SK-N-SH (cell line): Measurements from ENCODE around the gene TBC1D8. TPM values are rescaled to one million over a fixed set of nuclear protein-coding genes. Genes with fewer than 3 reads are reported as not detected.
A peak's percentile ranks its signal among the peaks of the same experiment; 100 is the strongest.

Source experiments
- CTCF ChIA-PET: fragments of 300-600, 350-600 bp; formaldehyde crosslinking; extraction: SDS; loops from one replicate; lab custom pipeline; 2021; lab: Yijun Ruan, JAX
- POLR2A ChIA-PET: fragments of 350-600 bp; sonication (Branson Sonifier 250); formaldehyde crosslinking; extraction: SDS; loops from one replicate; lab custom pipeline; 2020; ENCODE audit warnings: antibody characterized with exemption, inconsistent platforms; lab: Yijun Ruan, JAX
- DNase-seq: peaks from one replicate; pipeline ENCODE4 v3.0.0; 2012
- H2AFZ ChIP-seq: fragments of 200-600 bp; sonication (generic); 2 replicates; pipeline ENCODE4 v1.8.1; 2016; ENCODE audit warnings: antibody characterized with exemption, mild to moderate bottlenecking, low read depth
- H3F3A ChIP-seq: fragments of 200-600 bp; sonication (generic); replicated peaks from 2 replicates; pipeline ENCODE3; 2016; ENCODE audit warnings: antibody characterized with exemption, mild to moderate bottlenecking; ENCODE audit not compliant: insufficient read depth
- H3K27ac ChIP-seq, 2 experiments: fragments of 200-500 bp in 1 of 2; fragments of 200-600 bp in 1 of 2; sonication (Bioruptor generic) in 1 of 2; sonication (generic), shearing (Covaris generic) in 1 of 2; 2 replicates each; pipeline versions ENCODE4 v1.5.1 to v1.6.1; 2014 to 2016; ENCODE audit warnings: low read depth in 2 of 2, inconsistent platforms in 1 of 2, low read length in 1 of 2, mild to moderate bottlenecking in 1 of 2, mixed read lengths in 1 of 2
- H3K27me3 ChIP-seq: fragments of 200-600 bp; sonication (generic), shearing (Covaris generic); 2 replicates; pipeline ENCODE4 v1.6.1; 2016; ENCODE audit warnings: mixed run types; ENCODE audit not compliant: insufficient read depth
- H3K36me3 ChIP-seq, 2 experiments: fragments of 200-500 bp in 1 of 2; fragments of 200-600 bp in 1 of 2; sonication (Bioruptor generic) in 1 of 2; sonication (generic) in 1 of 2; replicated peaks in 1 of 2; 2 replicates each; pipeline versions ENCODE3 to v1.5.1; 2014 to 2016; ENCODE audit warnings: low read length in 1 of 2, mild to moderate bottlenecking in 1 of 2; ENCODE audit not compliant: insufficient read depth in 2 of 2, control insufficient read depth in 1 of 2
- H3K4me1 ChIP-seq, 2 experiments: fragments of 200-500 bp in 1 of 2; fragments of 200-600 bp in 1 of 2; sonication (Bioruptor generic) in 1 of 2; sonication (generic), shearing (Covaris generic) in 1 of 2; 2 replicates each; pipeline versions ENCODE4 v1.5.1 to v1.6.1; 2014 to 2016; ENCODE audit warnings: low read depth in 1 of 2, low read length in 1 of 2, mixed run types in 1 of 2; ENCODE audit not compliant: insufficient read depth in 2 of 2, control insufficient read depth in 1 of 2
- H3K4me2 ChIP-seq: fragments of 200-600 bp; sonication (generic), shearing (Covaris generic); 2 replicates; pipeline ENCODE4 v1.6.1; 2017; ENCODE audit warnings: mixed run types
- H3K4me3 ChIP-seq, 2 experiments: fragments of 200-500 bp in 1 of 2; fragments of 200-600 bp in 1 of 2; sonication (Bioruptor generic) in 1 of 2; sonication (generic), shearing (Covaris generic) in 1 of 2; 2 replicates each; pipeline versions ENCODE4 v1.5.1 to v1.8.1; 2014 to 2016; ENCODE audit warnings: low read depth in 2 of 2, inconsistent platforms in 1 of 2, low read length in 1 of 2, mild to moderate bottlenecking in 1 of 2, mixed read lengths in 1 of 2, moderate library complexity in 1 of 2
- H3K79me2 ChIP-seq: fragments of 200-600 bp; sonication (generic); 2 replicates; pipeline ENCODE4 v1.8.1; 2017; ENCODE audit warnings: mild to moderate bottlenecking; ENCODE audit not compliant: insufficient read depth
- H3K9ac ChIP-seq: fragments of 200-600 bp; sonication (generic); 2 replicates; pipeline ENCODE4 v1.6.1; 2017; ENCODE audit warnings: mixed run types
- H3K9me2 ChIP-seq: fragments of 200-600 bp; sonication (generic); 2 replicates; pipeline ENCODE4 v1.6.1; 2017; ENCODE audit warnings: mixed run types
- H3K9me3 ChIP-seq: fragments of 200-600 bp; sonication (generic); 2 replicates; pipeline ENCODE4 v1.6.1; 2017; ENCODE audit warnings: mixed run types, mild to moderate bottlenecking, moderate library complexity
- H4K20me1 ChIP-seq: fragments of 200-600 bp; sonication (generic); 2 replicates; pipeline ENCODE4 v1.6.1; 2017; ENCODE audit warnings: mild to moderate bottlenecking, mixed run types; ENCODE audit not compliant: insufficient read depth
- CTCF ChIP-seq: fragments of 200-600 bp; sonication (generic); IDR thresholded peaks from 2 replicates; pipeline ENCODE4 v1.6.1; 2017; ENCODE audit warnings: antibody characterized with exemption, mild to moderate bottlenecking, moderate library complexity
- EP300 ChIP-seq, 2 experiments: IDR thresholded peaks; 2 replicates each; pipeline versions ENCODE4 v1.4.0 to v1.6.1; 2012; ENCODE audit warnings: borderline replicate concordance in 1 of 2, low read depth in 1 of 2, low read length in 1 of 2
- MAX ChIP-seq: IDR thresholded peaks from 2 replicates; pipeline ENCODE4 v1.4.0; 2012; ENCODE audit warnings: low read depth
- MEF2A ChIP-seq: IDR thresholded peaks from 2 replicates; pipeline ENCODE4 v1.4.0; 2012; ENCODE audit warnings: low read depth, borderline replicate concordance
- NRF1 ChIP-seq: IDR thresholded peaks from 2 replicates; pipeline ENCODE4 v1.6.1; 2012; ENCODE audit warnings: low read depth, mild to moderate bottlenecking, low read length
- RAD21 ChIP-seq: IDR thresholded peaks from 2 replicates; pipeline ENCODE4 v1.6.1; 2012; ENCODE audit warnings: mild to moderate bottlenecking, low read length
- TCF12 ChIP-seq: IDR thresholded peaks from 2 replicates; pipeline ENCODE4 v1.4.0; 2012
- USF1 ChIP-seq: IDR thresholded peaks from 2 replicates; pipeline ENCODE4 v1.4.0; 2012; ENCODE audit warnings: low read depth, borderline replicate concordance
- WGBS: methylation state at CpG from one replicate; pipeline ENCODE4 v1.1.6; 2017; ENCODE audit warnings: low lambda C conversion rate; 5-methylcytosine and 5-hydroxymethylcytosine counted together
- polyA plus RNA-seq, 3 experiments: library from polyadenylated mRNA; depleted of rRNA; stranded (reverse); fragments of >200 nt; gene quantifications; 2 replicates each; pipeline ENCODE4 v1.2.3, GENCODE V29; 2012

The TBC1D8 gene
- polyA plus RNA-seq, 1 of the 3 experiments (the other 2 are of a cell fraction) = 5.3 TPM

- TF ChIP-seq CTCF (no peak), MEF2A (no peak), TCF12 (no peak)
Measured at GRCh38 chr2:101040072-101040471, 111.1 kb downstream of the TBC1D8 start (continued).

GRCh38 chr2:101038455-101039255 lies 112.5 kb downstream of the TBC1D8 start:
- POLR2A ChIA-PET = no interaction called here
- no peaks in the 10 kb centered on the region for H3K9me2 ChIP-seq
- CTCF ChIA-PET = interaction anchor here (0.8 to 4.7 kb wide), 5 partner anchors 14 to 150 kb away, joined by 3 to 99 read pairs (median 3); partner anchors contain the start of gene TBC1D8
- no peak overlapping the region; a peak in 1 of 4 replicates for H3K27ac ChIP-seq
- H3K79me2 ChIP-seq = no peaks in the 10 kb centered on the region
- H3K9ac ChIP-seq = no peak overlapping the region
- DNase-seq = no peak
- TF ChIP-seq RAD21 (peak; percentile 13; the same call in 1 of the 2 replicates), CTCF (peak; percentile 45), EP300 (IDR thresholded peaks at IDR 0.05; ENCODE audit: borderline replicate concordance in 1 of 2, low read depth in 1 of 2, low read length in 1 of 2) (no peak)
- peaks cover 0 to 21% of the 10 kb centered on the region in 2 experiments; a peak in 2 of 4 replicates for H3K4me1 ChIP-seq
- no peak overlapping the region for H3K4me3 ChIP-seq
- no peaks in the 10 kb centered on the region for H3K27me3 ChIP-seq
- no peaks in the 10 kb centered on the region for H4K20me1 ChIP-seq
- H3K9me3 ChIP-seq = no peaks in the 10 kb centered on the region
- WGBS = 87% methylated on average over 17 of the region's 21 CpGs
- H3K36me3 ChIP-seq = peaks cover 0 to 4% of the 10 kb centered on the region in 2 experiments
- no peak overlapping the region for H3K4me2 ChIP-seq
- no peaks in the 10 kb centered on the region for H3F3A ChIP-seq
- no peak overlapping the region for H2AFZ ChIP-seq

- no peaks in the 10 kb centered on the region for H3K9me2 ChIP-seq
- TF ChIP-seq USF1 (no peak), NRF1 (no peak), MAX (no peak), EP300 (IDR thresholded peaks at IDR 0.05; ENCODE audit: borderline replicate concordance in 1 of 2, low read depth in 1 of 2, low read length in 1 of 2) (no peak)
- H3K36me3 ChIP-seq = peaks cover 0 to 4% of the 10 kb centered on the region in 2 experiments
- H4K20me1 ChIP-seq = no peaks in the 10 kb centered on the region
- no peak overlapping the region for H3K4me3 ChIP-seq
- H3K79me2 ChIP-seq = no peaks in the 10 kb centered on the region
- POLR2A ChIA-PET = interaction anchor here (0.6 to 1.6 kb wide), 3 partner anchors 113 to 166 kb away, joined by 3 to 5 read pairs (median 4); no protein-coding TSS in a partner anchor
- CTCF ChIA-PET = interaction anchor here (0.6 to 4.7 kb wide), 39 partner anchors 9 to 216 kb away, joined by 3 to 99 read pairs (median 6); partner anchors contain the start of gene TBC1D8
- H2AFZ ChIP-seq = no peak overlapping the region
- H3K9me3 ChIP-seq = no peaks in the 10 kb centered on the region
- 92% methylated on average over 19 of the region's 19 CpGs for WGBS
- H3K27ac ChIP-seq = no peak overlapping the region
- H3K4me1 ChIP-seq = peaks cover 0 to 18% of the 10 kb centered on the region in 2 experiments; a peak in 2 of 4 replicates
- no peaks in the 10 kb centered on the region for H3K27me3 ChIP-seq
- H3K9ac ChIP-seq = no peak overlapping the region
- no peak for DNase-seq
- no peak overlapping the region for H3K4me2 ChIP-seq
- H3F3A ChIP-seq = no peaks in the 10 kb centered on the region
Measured at GRCh38 chr2:101037161-101037755, 113.9 kb downstream of the TBC1D8 start.
